Calu3 (cell line): Measurements from ENCODE around the gene MASP1. TPM values are rescaled to one million over a fixed set of nuclear protein-coding genes. Genes with fewer than 3 reads are reported as not detected.

Source experiments
- BruUV-seq: library from RNA; stranded (reverse); fragments of 400-500 nt; replicated peaks from 2 replicates; lab custom pipeline; 2021; lab: Mats Ljungman, UMichigan
- CTCF ChIA-PET: fragments of 300-600 bp; sonication (Branson Sonifier 250); formaldehyde crosslinking; loops from one replicate; lab custom pipeline; 2022; ENCODE audit warnings: antibody characterized with exemption; lab: Charles Lee
- DNase-seq: peaks from one replicate; pipeline ENCODE4 v3.0.0; 2022
- H3K27ac Mint-ChIP-seq: one replicate; pipeline ENCODE4 v1.8.0; 2022; ENCODE audit warnings: mixed read lengths; ENCODE audit not compliant: unreplicated experiment
- H3K27me3 Mint-ChIP-seq: one replicate; pipeline ENCODE4 v1.8.0; 2022; ENCODE audit warnings: mixed read lengths; ENCODE audit not compliant: unreplicated experiment
- H3K36me3 Mint-ChIP-seq: one replicate; pipeline ENCODE4 v1.8.0; 2022; ENCODE audit warnings: mild to moderate bottlenecking, moderate library complexity, mixed read lengths; ENCODE audit not compliant: insufficient read depth, unreplicated experiment
- H3K4me1 Mint-ChIP-seq: one replicate; pipeline ENCODE4 v1.8.0; 2022; ENCODE audit warnings: mild to moderate bottlenecking, low read depth, mixed read lengths; ENCODE audit not compliant: unreplicated experiment
- H3K4me3 Mint-ChIP-seq: one replicate; pipeline ENCODE4 v1.8.0; 2022; ENCODE audit warnings: mild to moderate bottlenecking, low read depth, moderate library complexity, mixed read lengths; ENCODE audit not compliant: unreplicated experiment
- H3K9me3 Mint-ChIP-seq: one replicate; pipeline ENCODE4 v1.8.0; 2022; ENCODE audit warnings: low read depth, mixed read lengths; ENCODE audit not compliant: unreplicated experiment
- intact Hi-C: fragments of 100-400 bp; cut with micrococcal nuclease; formaldehyde crosslinking; loops from one replicate; pipeline ENCODE4 v1.10.0; 2022; ENCODE audit not compliant: unreplicated experiment
- total RNA-seq: library from RNA; stranded (reverse); gene quantifications from 2 replicates; pipeline ENCODE4 v1.2.3, GENCODE V29; 2022
- TF ChIP-seq, protein P1 (sequence below): fragments of 200-600 bp; IDR thresholded peaks from one replicate; pipeline ENCODE4 v1.8.0; 2022; ENCODE audit warnings: antibody characterized with exemption; ENCODE audit not compliant: unreplicated experiment

The MASP1 gene
- total RNA-seq, 1 experiment from 2014 or later, result 0.59 TPM

DNA sequence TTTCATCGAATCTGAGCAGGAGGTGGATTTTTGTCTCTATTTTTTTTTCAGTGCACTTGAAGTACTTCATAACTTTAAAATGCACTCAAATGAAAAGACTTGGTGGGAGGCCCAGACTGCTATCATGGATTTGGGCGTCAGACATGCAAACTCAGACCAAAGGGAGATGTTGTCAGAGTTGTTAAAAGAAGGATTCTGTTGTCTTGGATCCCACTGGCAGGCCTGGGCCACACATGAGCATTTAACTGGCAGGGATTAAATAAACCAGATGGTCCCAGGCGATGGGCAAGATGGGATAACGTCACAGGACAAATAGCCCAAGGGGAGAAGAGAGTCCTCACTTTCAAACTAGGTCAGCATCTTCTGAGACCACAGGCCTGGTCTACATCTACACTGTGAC lies 78.8 kb downstream of the MASP1 start:
- no peaks in the 10 kb centered on the region for H3K27me3 Mint-ChIP-seq
- no peak for DNase-seq
- H3K4me3 Mint-ChIP-seq, result no peak overlapping the region
- H3K27ac Mint-ChIP-seq, result no peak overlapping the region
- no TSS peak for BruUV-seq
- H3K36me3 Mint-ChIP-seq, result no peaks in the 10 kb centered on the region
- H3K4me1 Mint-ChIP-seq, result peaks cover 37% of the 10 kb centered on the region
- TF ChIP-seq, protein P1, sequence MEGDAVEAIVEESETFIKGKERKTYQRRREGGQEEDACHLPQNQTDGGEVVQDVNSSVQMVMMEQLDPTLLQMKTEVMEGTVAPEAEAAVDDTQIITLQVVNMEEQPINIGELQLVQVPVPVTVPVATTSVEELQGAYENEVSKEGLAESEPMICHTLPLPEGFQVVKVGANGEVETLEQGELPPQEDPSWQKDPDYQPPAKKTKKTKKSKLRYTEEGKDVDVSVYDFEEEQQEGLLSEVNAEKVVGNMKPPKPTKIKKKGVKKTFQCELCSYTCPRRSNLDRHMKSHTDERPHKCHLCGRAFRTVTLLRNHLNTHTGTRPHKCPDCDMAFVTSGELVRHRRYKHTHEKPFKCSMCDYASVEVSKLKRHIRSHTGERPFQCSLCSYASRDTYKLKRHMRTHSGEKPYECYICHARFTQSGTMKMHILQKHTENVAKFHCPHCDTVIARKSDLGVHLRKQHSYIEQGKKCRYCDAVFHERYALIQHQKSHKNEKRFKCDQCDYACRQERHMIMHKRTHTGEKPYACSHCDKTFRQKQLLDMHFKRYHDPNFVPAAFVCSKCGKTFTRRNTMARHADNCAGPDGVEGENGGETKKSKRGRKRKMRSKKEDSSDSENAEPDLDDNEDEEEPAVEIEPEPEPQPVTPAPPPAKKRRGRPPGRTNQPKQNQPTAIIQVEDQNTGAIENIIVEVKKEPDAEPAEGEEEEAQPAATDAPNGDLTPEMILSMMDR, result no peak
- CTCF ChIA-PET, result interaction anchor here (1.1 kb wide), 1 partner anchor 8 kb away, joined by 4 read pairs; no protein-coding TSS in a partner anchor
- H3K9me3 Mint-ChIP-seq, result peaks cover 7% of the 10 kb centered on the region
- intact Hi-C loops, result no loop called here

DNA sequence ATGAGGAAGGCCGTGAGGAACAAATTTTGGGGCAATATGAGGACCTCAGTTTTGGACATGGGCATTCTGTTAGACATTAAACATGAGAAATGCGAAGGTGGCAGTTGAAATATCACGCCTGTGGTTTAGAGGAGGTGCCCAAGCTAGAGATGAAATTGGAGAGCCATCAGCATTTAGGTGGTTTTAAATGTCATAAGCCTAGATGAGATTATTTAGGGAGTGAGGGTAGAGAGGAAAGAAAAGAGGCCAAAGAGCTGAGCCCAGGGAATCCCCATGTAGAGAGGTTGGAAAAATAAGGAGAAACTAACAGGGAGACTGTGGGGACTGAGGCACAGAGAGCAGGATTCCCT lies 79.4 kb downstream of the MASP1 start:
- no TSS peak for BruUV-seq
- TF ChIP-seq, protein P1, result no peak
- Mint-ChIP-seq H3K9me3 (peaks cover 9% of the 10 kb centered on the region), H3K36me3 (no peaks in the 10 kb centered on the region), H3K4me1 (peaks cover 40% of the 10 kb centered on the region), H3K27me3 (no peaks in the 10 kb centered on the region), H3K4me3 (no peak overlapping the region), H3K27ac (no peak overlapping the region)
- CTCF ChIA-PET, result interaction anchor here (0.6 to 1.1 kb wide), 3 partner anchors 8 to 397 kb away, joined by 3 to 4 read pairs (median 3); no protein-coding TSS in a partner anchor
- intact Hi-C loops, result no loop called here
- DNase-seq, result no peak

DNA sequence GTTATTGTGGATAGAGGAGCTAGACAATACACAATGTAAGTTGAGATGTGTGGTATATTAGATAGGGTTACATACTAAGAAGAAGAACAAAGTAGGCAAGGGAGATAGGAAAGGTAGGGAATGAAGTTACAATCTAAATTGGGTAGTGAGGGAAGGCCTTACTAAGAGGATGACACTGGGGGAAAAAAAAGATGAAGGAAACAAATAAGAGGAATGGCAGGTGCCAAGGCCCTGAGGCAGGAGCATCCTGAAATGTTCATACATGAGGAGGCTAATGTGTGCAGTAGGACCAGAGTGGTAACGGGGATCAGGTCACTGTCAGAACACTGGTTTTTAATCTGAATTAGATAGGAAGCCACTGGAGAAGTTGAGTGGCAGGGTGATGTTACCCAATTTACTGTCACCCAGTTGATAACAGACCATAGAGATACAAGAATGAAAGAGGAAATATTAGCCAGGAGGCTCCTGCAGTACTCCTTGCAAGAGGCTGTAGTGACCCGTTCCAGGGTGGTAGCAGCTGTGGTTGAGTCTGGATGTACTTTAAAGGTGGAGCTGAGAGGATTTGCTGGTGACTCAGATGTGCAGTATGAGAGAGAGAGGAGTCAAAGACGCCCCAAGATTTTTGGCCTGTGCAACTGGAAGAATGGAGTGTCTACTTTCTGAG lies 79.9 kb downstream of the MASP1 start:
- no peak for DNase-seq
- Mint-ChIP-seq H3K9me3 (peaks cover 9% of the 10 kb centered on the region), H3K36me3 (no peaks in the 10 kb centered on the region), H3K4me3 (no peak overlapping the region), H3K27ac (no peak overlapping the region), H3K4me1 (peaks cover 40% of the 10 kb centered on the region), H3K27me3 (no peaks in the 10 kb centered on the region)
- intact Hi-C loops, result no loop called here
- TF ChIP-seq, protein P1, result no peak
- no TSS peak for BruUV-seq
- CTCF ChIA-PET, result interaction anchor here (0.6 to 1.8 kb wide), 7 partner anchors 9 to 397 kb away, joined by 3 to 10 read pairs (median 4); no protein-coding TSS in a partner anchor

DNA sequence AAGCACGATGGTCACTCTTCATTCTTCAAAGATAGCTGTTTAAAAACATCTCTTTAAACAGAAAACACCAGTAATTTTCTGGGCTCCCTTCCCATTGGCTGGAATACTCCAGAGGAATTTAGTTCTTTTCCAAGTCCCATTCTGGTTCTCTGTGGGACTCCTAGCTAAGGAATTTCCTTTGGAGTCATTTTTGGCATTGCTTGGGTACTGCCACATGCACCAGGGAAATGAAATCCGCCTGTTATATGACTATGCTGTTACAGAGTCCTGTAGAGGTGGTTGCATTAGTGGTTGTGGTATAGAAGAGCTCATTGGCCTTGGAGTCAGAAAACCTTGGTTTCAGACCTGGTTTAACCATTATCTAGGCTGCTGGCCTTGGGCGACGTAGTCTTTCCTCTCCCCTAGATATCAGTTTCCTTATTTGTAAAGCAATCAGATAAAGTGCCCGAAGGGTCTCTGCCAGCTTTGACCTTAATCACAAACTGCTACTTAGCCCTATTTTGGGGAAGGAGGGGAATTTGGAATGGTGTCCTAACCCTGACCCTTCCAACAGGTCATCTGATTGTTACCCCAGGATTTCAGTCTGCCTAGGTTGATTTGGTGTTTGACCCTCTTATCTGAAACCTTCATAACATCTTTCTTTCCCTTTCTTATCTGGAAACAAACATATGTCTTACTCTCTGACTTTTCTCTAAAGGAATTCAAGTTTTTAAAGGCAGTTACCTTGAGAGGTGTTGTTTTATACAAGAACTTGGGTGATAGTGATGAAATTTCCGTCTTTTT lies 80.8 kb downstream of the MASP1 start:
- no TSS peak for BruUV-seq
- Mint-ChIP-seq H3K9me3 (peaks cover 11% of the 10 kb centered on the region), H3K27me3 (peaks cover 3% of the 10 kb centered on the region), H3K27ac (no peak overlapping the region), H3K36me3 (no peaks in the 10 kb centered on the region), H3K4me1 (peaks cover 40% of the 10 kb centered on the region), H3K4me3 (no peak overlapping the region)
- intact Hi-C loops, result no loop called here
- TF ChIP-seq, protein P1, result no peak
- CTCF ChIA-PET, result interaction anchor here (0.5 to 1.8 kb wide), 8 partner anchors 9 to 469 kb away, joined by 3 to 10 read pairs (median 4); no protein-coding TSS in a partner anchor
- DNase-seq, result no peak
